ENCODE results near the gene CAMTA1. TPM values are rescaled to one million over a fixed set of nuclear protein-coding genes. Genes with fewer than 3 reads are reported as not detected.

CAMTA1 gene
- total RNA-seq, 1 donor from 2014 or later = 160 TPM

GRCh38 chr1:6854166-6854565 is 68.9 kb downstream of the CAMTA1 start:
- Histone ChIP-seq H3K9me3 (replicated peaks) (no peaks in the 10 kb centered on the region), H3K27ac (replicated peaks) (no peak overlapping the region), H3K27me3 (ENCODE audit: low read depth) (no peaks in the 10 kb centered on the region), H3K36me3 (peaks cover 26% of the 10 kb centered on the region), H3K4me1 (peaks cover 1% of the 10 kb centered on the region), H3K4me3 (no peak overlapping the region)
- intact Hi-C loops (cut with micrococcal nuclease) = no loop called here
- no peak for TF ChIP-seq CTCF (IDR thresholded peaks at IDR 0.05; ENCODE audit: borderline replicate concordance)
- DNase-seq = no peak

GRCh38 chr1:6857831-6858230 is 72.6 kb downstream of the CAMTA1 start:
- Histone ChIP-seq H3K36me3 (peaks cover 22% of the 10 kb centered on the region), H3K9me3 (replicated peaks) (no peaks in the 10 kb centered on the region), H3K4me1 (peaks cover 15% of the 10 kb centered on the region), H3K27ac (replicated peaks) (no peak overlapping the region), H3K4me3 (no peak overlapping the region), H3K27me3 (ENCODE audit: low read depth) (no peaks in the 10 kb centered on the region)
- TF ChIP-seq CTCF (IDR thresholded peaks at IDR 0.05; ENCODE audit: borderline replicate concordance) = no peak
- no peak for DNase-seq
- intact Hi-C loops (cut with micrococcal nuclease) = no loop called here

- DNase-seq = no peak
- H3K4me1 ChIP-seq = peaks cover 15% of the 10 kb centered on the region
- intact Hi-C loops (cut with micrococcal nuclease) = no loop called here
- H3K27me3 ChIP-seq (ENCODE audit: low read depth) = no peaks in the 10 kb centered on the region
- peaks cover 14% of the 10 kb centered on the region for H3K36me3 ChIP-seq
- TF ChIP-seq CTCF (IDR thresholded peaks at IDR 0.05; ENCODE audit: borderline replicate concordance) = no peak
- no peaks in the 10 kb centered on the region for H3K9me3 ChIP-seq (replicated peaks)
- H3K27ac ChIP-seq (replicated peaks) = no peak overlapping the region
- H3K4me3 ChIP-seq = no peak overlapping the region
These were observed 73.3 kb downstream of the CAMTA1 start for GRCh38 chr1:6858596-6858995.

GRCh38 chr1:6859415-6860343 is 74.4 kb downstream of the CAMTA1 start:
- peaks cover 14% of the 10 kb centered on the region for H3K36me3 ChIP-seq
- no peak overlapping the region for H3K4me3 ChIP-seq
- no peaks in the 10 kb centered on the region for H3K9me3 ChIP-seq (replicated peaks)
- intact Hi-C loops (cut with micrococcal nuclease) = no loop called here
- DNase-seq = no peak
- H3K4me1 ChIP-seq = peaks cover 15% of the 10 kb centered on the region
- no peak for TF ChIP-seq CTCF (IDR thresholded peaks at IDR 0.05; ENCODE audit: borderline replicate concordance)
- peak overlapping the region; percentile 47 for H3K27ac ChIP-seq (replicated peaks)
- no peaks in the 10 kb centered on the region for H3K27me3 ChIP-seq (ENCODE audit: low read depth)

GRCh38 chr1:6860401-6860800 is 75.1 kb downstream of the CAMTA1 start:
- Histone ChIP-seq H3K9me3 (replicated peaks) (no peaks in the 10 kb centered on the region), H3K27me3 (ENCODE audit: low read depth) (no peaks in the 10 kb centered on the region), H3K27ac (replicated peaks) (peak overlapping the region; percentile 47), H3K36me3 (peaks cover 10% of the 10 kb centered on the region), H3K4me1 (peaks cover 15% of the 10 kb centered on the region), H3K4me3 (no peak overlapping the region)
- DNase-seq = no peak
- intact Hi-C loops (cut with micrococcal nuclease) = no loop called here
- no peak for TF ChIP-seq CTCF (IDR thresholded peaks at IDR 0.05; ENCODE audit: borderline replicate concordance)

All from left ventricle myocardium inferior (tissue), 1 donor.